Activated CD8-positive, alpha-beta T cell treated with anti-CD3 and anti-CD28 coated beads for 36 hours (primary cell): ENCODE results near the gene ZNF682. TPM values are rescaled to one million over a fixed set of nuclear protein-coding genes. Genes with fewer than 3 reads are reported as not detected.
"Not testable (repeated sequence)": the region's sequence is repeated elsewhere in the genome, so short reads cannot be mapped to it uniquely, and the experiment has no call there.

ENCODE experiments used
- ATAC-seq: fragments of 200-7000 bp; cut with Tn5 transposase; one replicate; pipeline ENCODE4 v1.10.0; 2021; ENCODE audit warnings: mild to moderate bottlenecking, moderate library complexity
- CTCF ChIA-PET: fragments of 350-600 bp; sonication (Branson Sonifier 250); formaldehyde crosslinking; loops from one replicate; lab custom pipeline; 2021; ENCODE audit warnings: antibody characterized with exemption; lab: Charles Lee
- POLR2A ChIA-PET: fragments of 350-600 bp; sonication (Branson Sonifier 250); formaldehyde crosslinking; loops from one replicate; lab custom pipeline; 2021; ENCODE audit warnings: antibody characterized with exemption; lab: Charles Lee
- DNase-seq: peaks from one replicate; pipeline ENCODE4 v3.0.0-alpha.2; 2020
- H3K27ac Mint-ChIP-seq: one replicate; pipeline ENCODE4 v1.8.0; 2021; ENCODE audit warnings: mild to moderate bottlenecking, mixed read lengths
- H3K27me3 Mint-ChIP-seq: one replicate; pipeline ENCODE4 v1.8.0; 2021; ENCODE audit warnings: mixed read lengths
- H3K36me3 Mint-ChIP-seq: one replicate; pipeline ENCODE4 v1.8.0; 2021; ENCODE audit warnings: low read depth, mixed read lengths
- H3K4me1 Mint-ChIP-seq: one replicate; pipeline ENCODE4 v1.8.0; 2021; ENCODE audit warnings: low read depth, mixed read lengths
- H3K4me3 Mint-ChIP-seq: one replicate; pipeline ENCODE4 v1.8.0; 2021; ENCODE audit warnings: mild to moderate bottlenecking, moderate library complexity, mixed read lengths
- H3K9me3 Mint-ChIP-seq: one replicate; pipeline ENCODE4 v1.8.0; 2021; ENCODE audit warnings: mixed read lengths
- CTCF ChIP-seq: fragments of 200-600 bp; IDR thresholded peaks from one replicate; pipeline ENCODE4 v1.8.0; 2022; ENCODE audit warnings: antibody characterized with exemption, mild to moderate bottlenecking
- intact Hi-C: fragments of 100-400 bp; cut with micrococcal nuclease; formaldehyde crosslinking; loops from one replicate; pipeline ENCODE4 v1.10.0; 2022
- total RNA-seq, 2 experiments: library from RNA; stranded (reverse); gene quantifications; one replicate each; pipeline ENCODE4 v1.2.3, GENCODE V29; 2021

The ZNF682 gene
- total RNA-seq, 2 experiments from 2014 or later = 8.9 to 12.2 TPM

GRCh38 chr19:19997656-19998268 is 41.5 kb downstream of the ZNF682 start:
- no peaks in the 10 kb centered on the region for H3K4me1 Mint-ChIP-seq
- no peak overlapping the region for H3K4me3 Mint-ChIP-seq
- ChIA-PET POLR2A (interaction anchor here (0.8 to 1.4 kb wide), 3 partner anchors 103 to 240 kb away, joined by 3 to 5 read pairs (median 4); no protein-coding TSS in a partner anchor), CTCF (interaction anchor here (0.6 to 3.1 kb wide), 29 partner anchors 9 to 567 kb away, joined by 3 to 20 read pairs (median 3); partner anchors contain the start of genes ZNF486 and ZNF90)
- peaks cover 7% of the 10 kb centered on the region for H3K36me3 Mint-ChIP-seq
- H3K27me3 Mint-ChIP-seq = no peaks in the 10 kb centered on the region
- intact Hi-C loops = no loop called here
- H3K27ac Mint-ChIP-seq = no peak overlapping the region
- peaks cover 10% of the 10 kb centered on the region for H3K9me3 Mint-ChIP-seq
- ATAC-seq (no peak), DNase-seq (peak; percentile 70)
- TF ChIP-seq CTCF = peak; percentile 91

GRCh38 chr19:19966862-19967261 is 72.4 kb downstream of the ZNF682 start:
- Mint-ChIP-seq H3K27me3 (no peaks in the 10 kb centered on the region), H3K9me3 (peaks cover 31% of the 10 kb centered on the region), H3K4me1 (no peaks in the 10 kb centered on the region), H3K4me3 (no peak overlapping the region), H3K36me3 (peaks cover 2% of the 10 kb centered on the region), H3K27ac (no peak overlapping the region)
- ATAC-seq (no peak), DNase-seq (no peak)
- POLR2A ChIA-PET = no interaction called here
- intact Hi-C loops = no loop called here
- TF ChIP-seq CTCF = no peak
- CTCF ChIA-PET = no interaction called here

GRCh38 chr19:19966126-19966525 is 73.2 kb downstream of the ZNF682 start:
- intact Hi-C loops, ATAC-seq, H3K27ac Mint-ChIP-seq, DNase-seq, H3K36me3 Mint-ChIP-seq, H3K27me3 Mint-ChIP-seq, H3K4me3 Mint-ChIP-seq, POLR2A ChIA-PET, CTCF ChIA-PET, H3K4me1 Mint-ChIP-seq: not testable (repeated sequence)
- H3K9me3 Mint-ChIP-seq = peaks cover 31% of the 10 kb centered on the region

- CTCF ChIA-PET = no interaction called here
Measured at GRCh38 chr19:19964416-19964815, 74.9 kb downstream of the ZNF682 start.

GRCh38 chr19:19959151-19959799 is 80.0 kb downstream of the ZNF682 start:
- H3K9me3 Mint-ChIP-seq, ATAC-seq, H3K27me3 Mint-ChIP-seq, POLR2A ChIA-PET, H3K27ac Mint-ChIP-seq, H3K4me1 Mint-ChIP-seq, H3K4me3 Mint-ChIP-seq, H3K36me3 Mint-ChIP-seq: not testable (repeated sequence)
- intact Hi-C loops = loop anchor here (5.0 kb wide), 1 partner anchor 427 kb away; no protein-coding TSS in a partner anchor
- peak; percentile 84 for DNase-seq
- CTCF ChIA-PET = interaction anchor here (0.6 to 2.5 kb wide), 3 partner anchors 297 to 974 kb away, joined by 3 to 12 read pairs (median 3); no protein-coding TSS in a partner anchor
- TF ChIP-seq CTCF = peak; percentile 79

More at GRCh38 chr19:19964416-19964815, 74.9 kb downstream of the ZNF682 start:
- TF ChIP-seq CTCF = no peak
- intact Hi-C loops = no loop called here
- Mint-ChIP-seq H3K36me3 (peaks cover 2% of the 10 kb centered on the region), H3K4me3 (no peak overlapping the region), H3K9me3 (peaks cover 28% of the 10 kb centered on the region), H3K4me1 (no peaks in the 10 kb centered on the region), H3K27me3 (no peaks in the 10 kb centered on the region), H3K27ac (no peak overlapping the region)
- ATAC-seq (no peak), DNase-seq (no peak)
- POLR2A ChIA-PET = no interaction called here

- H3K27ac Mint-ChIP-seq, H3K4me1 Mint-ChIP-seq, H3K4me3 Mint-ChIP-seq, POLR2A ChIA-PET, DNase-seq, H3K36me3 Mint-ChIP-seq, H3K9me3 Mint-ChIP-seq, ATAC-seq, H3K27me3 Mint-ChIP-seq: not testable (repeated sequence)
- CTCF ChIA-PET = interaction anchor here (1.3 kb wide), 1 partner anchor 27 kb away, joined by 4 read pairs; no protein-coding TSS in a partner anchor
- intact Hi-C loops = loop anchor here (5.0 kb wide), 1 partner anchor 425 kb away; no protein-coding TSS in a partner anchor
Measured at GRCh38 chr19:19957766-19958165, 81.5 kb downstream of the ZNF682 start.
